ENCODE data around the gene SLIT3. TPM values are rescaled to one million over a fixed set of nuclear protein-coding genes. Genes with fewer than 3 reads are reported as not detected.
A peak's percentile ranks its signal among the peaks of the same experiment; 100 is the strongest.

Gene SLIT3
- polyA plus RNA-seq, 3 donors, result 49.7 to 63.8 (median 49.7) TPM

GRCh38 chr5:168940712-168941111, 360.2 kb downstream of the SLIT3 start:
- DNase-seq (ENCODE audit: extremely low read depth in 1 of 11, low read depth in 9 of 11, low spot score in 4 of 11), result no peak

- DNase-seq (ENCODE audit: extremely low read depth in 1 of 11, low read depth in 9 of 11, low spot score in 4 of 11), result no peak
These were observed 360.9 kb downstream of the SLIT3 start for GRCh38 chr5:168939887-168940544.

DNA sequence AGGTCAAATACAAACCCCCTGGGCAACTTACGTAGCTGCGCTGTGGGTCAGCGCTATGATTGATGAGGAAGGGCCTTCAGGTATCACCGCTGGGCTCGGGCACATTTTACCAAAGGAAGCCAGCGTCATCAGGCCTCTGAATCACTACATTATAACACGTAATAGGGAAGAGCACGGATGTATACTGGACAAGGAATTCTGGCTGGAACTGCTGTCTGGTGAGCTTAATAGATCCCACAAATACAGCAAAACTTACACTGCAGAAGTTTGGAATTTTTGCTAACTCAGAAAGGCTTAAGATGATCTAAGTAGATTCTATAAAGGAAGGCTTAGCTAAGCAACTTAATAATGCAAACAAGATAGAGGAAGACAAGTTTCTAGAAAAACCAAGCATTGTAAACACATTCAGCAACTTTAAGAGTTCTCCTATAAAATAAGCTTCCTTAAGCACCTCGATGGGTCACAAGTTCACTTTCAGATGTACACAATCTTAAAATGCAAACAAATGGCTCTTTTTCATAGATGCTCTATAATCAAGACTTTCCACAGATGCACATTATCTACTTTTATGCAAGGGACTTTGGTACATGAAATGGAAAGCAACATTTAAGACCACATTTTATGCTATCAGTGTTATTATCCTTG, 361.7 kb downstream of the SLIT3 start:
- no peak for DNase-seq (ENCODE audit: extremely low read depth in 1 of 11, low read depth in 9 of 11, low spot score in 4 of 11)

- no peak for DNase-seq (ENCODE audit: extremely low read depth in 1 of 11, low read depth in 9 of 11, low spot score in 4 of 11)
These were observed 364.4 kb downstream of the SLIT3 start for GRCh38 chr5:168936511-168936910.

DNA sequence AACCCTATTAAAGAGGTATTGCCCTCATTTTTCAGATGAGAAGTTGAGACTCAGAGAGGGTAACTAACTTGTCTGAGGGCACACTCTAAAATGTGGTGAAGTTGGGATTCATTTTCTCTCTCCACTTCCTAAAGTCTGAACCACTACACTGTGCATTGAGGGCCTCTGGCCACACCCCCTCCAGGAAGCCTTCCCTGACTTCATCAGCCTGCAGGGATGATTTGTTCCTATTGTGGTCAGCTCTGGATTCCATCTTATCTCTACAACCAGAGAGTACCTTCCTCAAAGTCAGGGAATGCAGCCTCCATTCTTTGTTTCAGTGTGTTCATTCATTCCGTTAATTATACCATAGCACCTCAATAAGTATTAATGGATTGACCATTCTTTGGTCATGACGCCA, 365.8 kb downstream of the SLIT3 start:
- DNase-seq (ENCODE audit: extremely low read depth in 1 of 11, low read depth in 9 of 11, low spot score in 4 of 11), result no peak

DNA sequence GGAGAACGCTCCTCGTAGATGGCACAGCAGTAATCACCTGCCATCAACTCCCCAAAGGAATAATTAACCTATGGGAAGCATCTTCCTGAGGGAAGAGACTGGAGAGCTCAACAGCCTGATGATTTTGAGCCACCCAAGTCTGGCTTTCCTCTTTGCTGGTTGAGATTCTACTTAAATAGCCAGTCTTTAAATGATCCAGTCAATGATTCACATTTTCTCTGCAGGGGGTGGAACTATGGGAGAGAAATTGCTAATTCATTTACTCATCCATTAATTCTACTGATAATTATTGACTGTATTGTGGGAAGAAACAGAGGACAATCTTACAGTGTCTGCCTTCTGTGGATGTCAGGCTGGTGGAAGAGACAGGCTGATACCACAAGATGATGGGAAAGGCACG, 366.8 kb downstream of the SLIT3 start:
- no peak for DNase-seq (ENCODE audit: extremely low read depth in 1 of 11, low read depth in 9 of 11, low spot score in 4 of 11)

GRCh38 chr5:168932400-168933189, 368.3 kb downstream of the SLIT3 start:
- DNase-seq (ENCODE audit: extremely low read depth in 1 of 11, low read depth in 9 of 11, low spot score in 4 of 11), result no peak

- DNase-seq (ENCODE audit: extremely low read depth in 1 of 11, low read depth in 9 of 11, low spot score in 4 of 11), result no peak
These were observed 369.1 kb downstream of the SLIT3 start for GRCh38 chr5:168931638-168932345.

DNA sequence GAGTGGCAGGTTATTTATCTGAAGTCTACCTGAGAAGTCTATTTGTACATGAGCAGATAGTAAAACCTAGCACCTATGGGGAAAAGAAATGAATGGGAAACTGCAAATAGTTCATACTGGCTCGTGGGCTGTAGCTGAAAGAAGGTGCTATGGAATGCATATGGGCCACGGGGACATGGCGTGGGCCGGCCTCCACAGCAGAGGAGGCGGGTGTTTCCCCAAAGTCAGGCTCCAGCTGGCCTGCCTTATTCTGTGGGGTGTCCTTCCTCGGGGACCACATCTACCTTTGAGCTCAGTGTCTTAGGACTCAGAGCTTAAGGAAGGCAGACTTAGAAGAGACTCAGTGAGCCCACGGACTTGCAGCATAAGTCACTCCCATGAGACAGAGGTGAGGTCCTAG, 371.3 kb downstream of the SLIT3 start:
- no peak for DNase-seq (ENCODE audit: extremely low read depth in 1 of 11, low read depth in 9 of 11, low spot score in 4 of 11)

DNA sequence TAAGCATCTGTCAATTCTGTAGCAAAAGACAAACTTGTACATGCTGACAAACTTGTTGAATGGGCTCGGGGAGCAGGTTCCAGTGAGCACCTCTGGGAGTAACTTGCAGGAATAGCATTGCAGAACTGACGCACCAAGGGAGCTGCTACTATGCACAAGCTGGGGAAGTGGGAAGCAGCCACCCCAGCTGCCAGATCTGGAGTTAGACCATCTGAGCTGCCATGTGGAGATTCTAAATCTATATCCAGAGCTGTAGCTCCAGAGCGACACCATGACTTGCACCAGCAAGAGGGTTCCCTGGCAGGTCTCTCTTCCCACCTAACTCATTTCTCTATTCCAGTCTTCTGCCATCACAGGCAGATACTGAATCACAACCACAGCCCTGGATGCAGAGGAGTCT, 375.8 kb downstream of the SLIT3 start:
- DNase-seq (ENCODE audit: extremely low read depth in 1 of 11, low read depth in 9 of 11, low spot score in 4 of 11), result no peak

GRCh38 chr5:168921147-168921866, 379.6 kb downstream of the SLIT3 start:
- DNase-seq (ENCODE audit: extremely low read depth in 1 of 11, low read depth in 9 of 11, low spot score in 4 of 11), result no peak

GRCh38 chr5:168920019-168920810, 380.7 kb downstream of the SLIT3 start:
- peak in 2 of 11 donors; percentile 8 to 20 for DNase-seq (ENCODE audit: extremely low read depth in 1 of 11, low read depth in 9 of 11, low spot score in 4 of 11)

- DNase-seq (ENCODE audit: extremely low read depth in 1 of 11, low read depth in 9 of 11, low spot score in 4 of 11), result no peak
These were observed 382.9 kb downstream of the SLIT3 start for GRCh38 chr5:168917947-168918600.

GRCh38 chr5:168916852-168917251, 384.1 kb downstream of the SLIT3 start:
- DNase-seq (ENCODE audit: extremely low read depth in 1 of 11, low read depth in 9 of 11, low spot score in 4 of 11), result no peak

GRCh38 chr5:168916266-168916665, 384.7 kb downstream of the SLIT3 start:
- DNase-seq (ENCODE audit: extremely low read depth in 1 of 11, low read depth in 9 of 11, low spot score in 4 of 11), result peak; percentile 25 to 74 (median 50)

DNA sequence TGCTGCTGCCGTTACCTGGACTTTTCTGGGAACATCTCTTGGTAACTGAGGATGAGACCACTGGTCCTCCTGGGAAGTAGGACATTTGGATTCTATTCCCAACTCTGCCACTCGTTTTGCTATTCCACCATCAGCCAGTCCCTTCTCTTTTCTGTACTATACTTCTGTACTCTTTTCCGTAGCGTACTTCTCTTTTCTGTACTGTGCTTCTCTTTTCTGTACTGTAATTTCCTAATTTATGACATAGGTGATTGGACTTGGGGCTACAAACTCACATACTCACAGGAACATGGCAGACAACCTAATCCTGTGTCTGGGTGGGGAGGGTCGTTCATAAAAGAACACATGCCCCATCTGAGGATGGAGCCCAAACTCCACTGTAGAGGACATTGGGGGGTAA, 386.4 kb downstream of the SLIT3 start:
- DNase-seq (ENCODE audit: extremely low read depth in 1 of 11, low read depth in 9 of 11, low spot score in 4 of 11), result no peak

DNA sequence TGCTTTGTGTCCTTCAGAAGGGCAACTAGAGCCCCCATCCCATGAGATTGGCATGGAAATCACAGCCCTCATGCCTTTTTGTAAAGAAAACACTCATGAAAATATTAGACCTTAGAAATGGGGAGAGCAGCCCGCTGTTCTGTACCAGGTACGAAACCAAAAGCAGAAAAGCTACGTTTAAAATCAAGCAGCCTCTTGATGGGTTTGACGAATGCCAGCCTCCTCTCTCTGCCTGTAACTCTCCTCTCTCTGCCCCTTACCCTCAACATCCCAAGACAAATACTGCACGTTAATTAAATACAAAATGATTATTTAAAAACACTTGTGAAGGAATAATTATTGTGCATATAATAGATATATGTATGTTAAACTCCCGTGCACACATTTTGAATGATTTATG, 390.1 kb downstream of the SLIT3 start:
- DNase-seq (ENCODE audit: extremely low read depth in 1 of 11, low read depth in 9 of 11, low spot score in 4 of 11), result no peak

DNA sequence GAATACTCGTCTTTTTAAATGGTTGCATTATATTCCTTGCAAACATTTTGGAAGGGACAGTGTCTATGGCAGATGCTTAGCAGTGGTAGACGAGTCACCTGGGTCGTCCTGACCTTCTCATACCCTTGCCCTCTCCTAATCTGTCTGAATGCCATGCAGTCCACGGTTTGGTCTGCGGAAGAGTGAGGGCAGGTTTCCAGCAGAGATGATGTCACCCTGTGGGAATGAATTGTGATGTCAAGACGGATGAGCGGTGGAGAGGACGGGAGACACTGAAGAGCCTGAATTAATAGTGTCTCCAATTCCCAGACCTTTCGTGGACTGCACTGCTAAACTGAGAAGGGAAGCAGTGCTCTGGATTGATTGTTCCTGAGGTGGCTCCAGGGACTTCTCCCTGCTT, 392.7 kb downstream of the SLIT3 start:
- no peak for DNase-seq (ENCODE audit: extremely low read depth in 1 of 11, low read depth in 9 of 11, low spot score in 4 of 11)
